GM19372 (cell line): ENCODE measurements around the gene CCDC159.
"Not testable (repeated sequence)": the region's sequence is repeated elsewhere in the genome, so short reads cannot be mapped to it uniquely, and the experiment has no call there.

ENCODE experiments used
- ATAC-seq: cut with Tn5 transposase; IDR thresholded peaks from one replicate; pipeline ENCODE4 v1.9.1; 2021; ENCODE audit warnings: mild to moderate bottlenecking, low read depth, moderate library complexity; ENCODE audit not compliant: unreplicated experiment

Gene CCDC159

GRCh38 chr19:11364296-11364904, 18.1 kb downstream of the CCDC159 start:
- no peak for ATAC-seq

DNA sequence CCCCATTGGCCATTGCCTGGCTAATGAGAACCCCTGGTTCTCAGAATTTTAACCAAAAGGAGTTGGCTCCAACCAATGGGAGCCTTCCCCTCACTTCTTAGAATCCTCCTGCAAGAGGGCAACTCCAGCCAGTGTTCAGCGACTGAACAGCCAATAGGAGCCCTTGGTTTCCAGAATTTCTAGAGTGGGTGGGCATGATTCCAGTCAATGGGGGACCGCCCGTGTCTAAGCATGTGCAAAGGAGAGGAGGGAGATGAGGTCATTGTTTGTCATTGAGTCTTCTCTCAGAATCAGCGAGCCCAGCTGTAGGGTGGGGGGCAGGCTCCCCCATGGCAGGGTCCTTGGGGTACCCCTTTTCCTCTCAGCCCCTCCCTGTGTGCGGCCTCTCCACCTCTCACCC, 18.6 kb downstream of the CCDC159 start:
- ATAC-seq: no peak

- ATAC-seq: no peak
Observed at GRCh38 chr19:11365557-11366117, 19.3 kb downstream of the CCDC159 start.

DNA sequence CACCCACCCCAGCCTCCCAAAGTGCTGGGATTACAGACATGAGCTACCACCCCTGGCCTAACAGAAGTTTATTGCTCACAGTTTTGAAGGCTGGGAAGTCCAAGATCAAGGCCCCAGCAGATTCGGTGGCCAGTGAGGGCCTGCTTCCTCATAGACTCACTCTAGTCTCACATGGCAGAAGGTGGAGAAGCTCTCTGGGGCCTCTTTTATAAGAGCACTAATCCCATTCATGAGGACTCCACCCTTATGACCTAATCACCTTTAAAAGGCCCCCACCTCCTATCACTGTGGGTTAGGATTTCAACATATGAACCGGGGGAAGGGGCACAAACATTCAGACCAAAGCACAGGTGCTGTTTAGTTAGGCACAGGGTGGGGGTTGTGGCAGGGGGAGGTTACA, 21.2 kb downstream of the CCDC159 start:
- ATAC-seq: no peak

DNA sequence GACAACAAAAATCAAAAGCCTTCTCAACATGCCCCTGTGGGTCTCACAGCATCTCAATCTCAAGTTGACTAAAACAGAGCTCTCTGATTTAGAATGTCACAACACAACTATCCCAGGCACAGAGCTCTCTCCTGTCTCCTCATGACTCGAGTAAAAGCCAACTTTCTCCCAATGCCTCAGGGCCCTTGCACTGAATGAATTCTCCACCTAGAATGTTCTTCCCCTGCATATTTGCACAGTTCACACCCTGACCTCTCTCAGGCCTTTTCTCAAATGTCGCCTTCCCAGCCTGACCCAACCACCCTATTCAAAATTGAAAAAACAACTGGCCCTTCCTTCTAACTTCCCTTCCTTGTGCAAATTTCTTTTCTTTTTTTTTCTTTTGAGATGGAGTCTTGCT, 24.4 kb downstream of the CCDC159 start:
- no peak for ATAC-seq

- ATAC-seq: no peak
Observed at GRCh38 chr19:11373166-11373884, 27.0 kb downstream of the CCDC159 start.

DNA sequence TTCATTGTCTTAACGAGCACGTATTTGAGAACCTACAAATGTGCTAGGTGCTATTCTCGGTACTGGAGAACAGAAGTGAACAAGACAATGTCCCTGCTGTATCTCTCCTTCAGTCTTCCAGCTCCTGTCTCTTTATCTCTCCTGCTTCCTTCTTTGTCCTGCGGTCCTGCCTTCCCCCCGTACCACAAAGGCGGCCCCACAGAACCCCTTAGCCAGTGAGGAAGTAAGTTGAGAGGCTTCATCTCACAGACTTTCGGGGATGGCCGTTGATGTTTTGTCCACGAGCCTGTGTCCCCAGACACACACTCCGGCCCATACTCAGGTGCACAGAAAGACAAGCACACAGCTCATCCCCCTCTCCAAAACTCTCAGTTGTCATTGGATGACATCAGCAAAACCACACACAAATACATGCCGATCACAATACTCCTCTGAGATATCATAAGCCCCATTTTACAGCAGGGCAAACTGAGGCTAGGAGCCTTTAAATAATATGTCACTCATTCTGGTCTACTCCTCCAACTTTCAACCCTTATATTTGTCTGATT, 27.6 kb downstream of the CCDC159 start:
- ATAC-seq: no peak

DNA sequence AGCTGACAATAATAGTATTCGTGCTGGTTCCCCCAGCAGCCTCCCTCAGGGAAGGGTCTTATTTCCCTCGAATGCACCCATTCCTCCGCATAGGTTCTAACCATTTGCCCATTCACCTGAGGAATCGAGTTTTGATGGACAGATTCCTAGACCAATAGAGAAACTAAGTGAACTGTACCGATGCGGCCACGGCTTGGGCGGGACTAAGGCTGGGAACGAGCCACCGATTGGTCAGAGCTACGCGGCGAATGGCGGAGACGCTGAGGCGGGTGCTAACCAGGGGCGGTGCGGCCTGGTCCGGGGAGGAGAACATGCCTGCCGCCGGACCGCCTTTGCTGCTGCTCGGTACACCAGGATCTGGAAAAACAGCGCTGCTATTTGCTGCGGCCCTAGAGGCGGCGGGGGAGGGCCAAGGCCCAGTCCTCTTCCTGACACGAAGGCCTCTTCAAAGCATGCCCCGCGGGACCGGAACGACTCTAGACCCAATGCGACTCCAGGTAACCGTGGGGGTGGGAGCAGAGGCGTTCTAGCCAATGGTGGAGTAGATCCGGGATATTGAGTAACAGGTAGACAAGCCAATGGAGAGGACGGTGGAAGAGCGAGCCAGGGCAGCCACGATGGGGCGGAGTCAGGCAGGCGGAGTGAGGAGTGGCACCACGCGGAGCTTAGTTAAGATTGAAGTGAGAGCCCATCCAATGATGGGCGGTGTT, 28.3 kb downstream of the CCDC159 start, which contains the start of gene SWSAP1:
Gene SWSAP1, plus strand, starts transcription at position 234 of the 710 bp plus-strand sequence. Its CDS starts 15 bp downstream, at position 249.
- ATAC-seq: peak; percentile 86

GRCh38 chr19:11375143-11375948, 29.0 kb downstream of the CCDC159 start:
- ATAC-seq: no peak

DNA sequence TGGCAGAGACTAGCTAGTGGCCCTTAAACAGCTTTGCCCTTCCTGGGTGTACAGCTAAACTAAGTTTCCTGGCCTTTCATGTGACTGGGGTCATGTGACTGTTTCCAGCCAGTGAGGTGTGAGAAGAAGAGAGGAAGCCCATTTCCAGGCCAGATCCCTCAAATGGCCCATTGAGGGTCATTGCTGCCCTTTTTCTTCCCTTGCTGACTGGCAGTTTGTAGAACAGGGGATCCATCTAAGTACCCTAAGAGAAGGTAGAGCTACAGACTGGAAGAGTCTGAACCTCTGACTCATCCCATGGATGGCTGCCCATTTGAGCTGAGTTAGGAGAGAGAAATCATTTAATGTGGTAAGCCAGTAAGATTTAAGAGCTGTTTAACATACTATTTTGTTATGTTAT, 30.9 kb downstream of the CCDC159 start:
- ATAC-seq: no peak

GRCh38 chr19:11377756-11378155, 31.4 kb downstream of the CCDC159 start:
- no peak for ATAC-seq

DNA sequence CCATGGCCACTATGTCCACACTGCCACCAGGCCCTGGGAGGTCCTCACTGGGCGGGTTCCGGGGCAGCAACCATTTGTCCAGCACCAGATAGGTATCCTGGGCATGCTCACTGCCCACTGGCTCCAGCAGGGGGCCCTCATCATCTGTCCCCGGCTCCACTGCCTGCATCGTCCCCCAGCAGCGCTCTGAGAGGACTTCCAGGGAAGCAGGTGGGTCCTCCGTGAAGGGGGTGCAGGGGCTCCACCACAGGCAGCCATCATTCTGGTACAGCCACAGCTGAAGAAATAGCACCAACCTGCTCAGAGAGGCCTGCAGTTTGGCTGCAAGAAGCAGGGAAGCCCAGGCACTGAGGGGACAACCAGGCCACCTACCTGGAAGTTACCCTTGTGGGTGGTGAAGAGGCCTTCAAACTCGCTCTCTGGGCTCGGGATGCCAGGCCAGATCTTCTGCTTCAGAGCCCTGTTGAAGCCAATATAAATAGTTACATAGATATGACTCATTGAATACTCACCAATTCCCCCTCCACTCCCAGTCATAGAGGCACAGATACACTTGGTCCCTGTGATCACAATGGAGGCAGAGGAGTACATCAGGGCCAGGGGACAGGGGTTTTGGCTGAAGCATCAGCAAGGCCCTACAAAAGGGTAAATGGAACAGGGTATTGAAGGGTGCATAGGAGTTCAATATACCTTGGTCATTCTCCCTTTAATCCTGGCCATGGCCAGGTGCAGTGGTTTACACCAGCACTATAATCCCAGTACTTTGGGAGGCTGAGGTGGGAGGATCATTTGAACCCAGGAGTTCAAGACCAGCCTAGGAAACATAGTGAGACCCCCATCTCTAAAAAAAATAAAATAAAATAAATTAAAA, 32.2 kb downstream of the CCDC159 start:
- ATAC-seq: no peak

GRCh38 chr19:11379269-11379845, 33.0 kb downstream of the CCDC159 start:
- ATAC-seq: not testable (repeated sequence)

DNA sequence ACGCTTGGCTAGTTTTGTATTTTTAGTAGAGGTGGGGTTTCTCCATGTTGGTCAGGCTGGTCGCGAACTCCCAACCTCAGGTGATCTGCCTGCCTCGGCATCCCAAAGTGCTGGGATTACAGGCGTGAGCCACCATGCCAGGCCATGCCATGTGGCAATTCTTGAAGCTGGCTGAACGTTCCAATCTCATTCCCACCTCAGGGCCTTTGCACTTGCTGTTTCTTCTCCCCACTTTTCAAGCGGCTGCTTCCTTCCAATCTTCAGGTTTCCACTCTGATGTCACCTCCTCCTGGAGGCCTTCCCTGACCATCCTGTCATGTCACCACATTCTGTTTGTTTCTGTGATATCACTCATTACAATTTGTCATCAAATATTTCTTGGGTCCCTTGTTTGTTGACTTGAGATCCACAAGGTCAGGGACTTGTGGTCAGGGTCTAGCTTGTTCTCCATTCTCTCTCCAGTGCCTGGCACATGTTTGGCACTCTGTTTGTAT, 33.6 kb downstream of the CCDC159 start:
- ATAC-seq: no peak

GRCh38 chr19:11380653-11381537, 34.6 kb downstream of the CCDC159 start:
- peak; percentile 74 for ATAC-seq

DNA sequence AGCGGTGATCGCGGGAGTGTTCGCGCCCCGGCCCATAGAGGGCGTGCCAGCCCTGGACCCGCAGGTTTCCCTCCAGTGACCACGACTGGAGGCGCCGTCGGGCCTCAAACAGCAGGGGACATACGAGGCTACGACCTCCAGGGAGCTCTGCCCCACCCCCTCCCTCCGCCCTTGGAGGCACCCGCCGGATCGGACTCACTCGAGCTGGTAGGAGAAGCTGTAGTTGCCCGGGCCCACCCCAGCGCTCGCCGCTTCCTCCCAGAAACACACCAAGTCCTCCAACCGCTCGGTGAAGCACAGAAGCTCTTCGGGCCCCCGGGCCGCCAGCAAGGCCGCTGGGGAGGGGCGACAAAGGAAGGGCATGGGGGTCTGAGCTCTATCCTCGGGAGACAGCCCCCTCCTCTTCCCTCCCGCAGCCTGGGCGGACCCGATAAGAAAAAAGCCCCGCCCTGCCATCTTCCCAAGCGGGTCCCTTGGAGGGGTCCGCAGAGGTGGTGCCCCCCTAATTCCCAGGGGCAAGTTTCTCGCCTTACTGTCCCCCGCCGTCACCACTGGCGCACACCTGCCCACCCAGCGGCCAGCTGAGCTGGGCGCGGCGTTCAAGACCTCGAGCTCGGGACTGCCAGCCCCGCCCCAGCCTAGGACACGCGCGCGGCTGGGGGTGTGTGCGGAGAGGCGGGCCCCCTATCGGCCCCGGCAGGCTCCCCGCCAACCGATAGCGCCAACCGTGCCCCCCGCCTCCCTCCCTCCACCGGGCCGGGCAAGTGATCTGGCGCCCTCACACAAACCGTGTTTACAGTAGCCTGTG, 36.8 kb downstream of the CCDC159 start:
- no peak for ATAC-seq

DNA sequence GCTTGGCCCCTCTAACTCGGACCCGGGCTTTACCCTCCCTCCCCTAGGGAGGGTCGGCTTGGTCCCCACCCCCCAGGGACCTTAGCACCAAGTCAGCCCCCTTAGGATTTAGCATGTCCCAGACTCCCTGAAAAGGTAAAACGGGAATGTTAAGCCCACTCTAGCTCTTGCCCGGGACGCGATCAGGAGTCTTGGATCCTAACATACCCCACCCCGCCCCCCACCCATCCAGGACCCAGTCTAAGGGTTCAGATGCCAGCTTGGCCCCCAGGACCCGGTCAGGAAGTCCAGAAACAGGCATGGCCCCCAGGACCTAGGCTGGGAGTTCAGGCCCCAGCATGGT, 37.4 kb downstream of the CCDC159 start:
- ATAC-seq: no peak
